Calu3 (cell line): ENCODE measurements around the gene FRMD5. TPM values are rescaled to one million over a fixed set of nuclear protein-coding genes. Genes with fewer than 3 reads are reported as not detected.

ENCODE experiments used
- BruUV-seq: library from RNA; stranded (reverse); fragments of 400-500 nt; replicated peaks from 2 replicates; lab custom pipeline; 2021; lab: Mats Ljungman, UMichigan
- CTCF ChIA-PET: fragments of 300-600 bp; sonication (Branson Sonifier 250); formaldehyde crosslinking; loops from one replicate; lab custom pipeline; 2022; ENCODE audit warnings: antibody characterized with exemption; lab: Charles Lee
- DNase-seq: peaks from one replicate; pipeline ENCODE4 v3.0.0; 2022
- H3K27ac Mint-ChIP-seq: one replicate; pipeline ENCODE4 v1.8.0; 2022; ENCODE audit warnings: mixed read lengths; ENCODE audit not compliant: unreplicated experiment
- H3K27me3 Mint-ChIP-seq: one replicate; pipeline ENCODE4 v1.8.0; 2022; ENCODE audit warnings: mixed read lengths; ENCODE audit not compliant: unreplicated experiment
- H3K36me3 Mint-ChIP-seq: one replicate; pipeline ENCODE4 v1.8.0; 2022; ENCODE audit warnings: mild to moderate bottlenecking, moderate library complexity, mixed read lengths; ENCODE audit not compliant: insufficient read depth, unreplicated experiment
- H3K4me1 Mint-ChIP-seq: one replicate; pipeline ENCODE4 v1.8.0; 2022; ENCODE audit warnings: mild to moderate bottlenecking, low read depth, mixed read lengths; ENCODE audit not compliant: unreplicated experiment
- H3K4me3 Mint-ChIP-seq: one replicate; pipeline ENCODE4 v1.8.0; 2022; ENCODE audit warnings: mild to moderate bottlenecking, low read depth, moderate library complexity, mixed read lengths; ENCODE audit not compliant: unreplicated experiment
- H3K9me3 Mint-ChIP-seq: one replicate; pipeline ENCODE4 v1.8.0; 2022; ENCODE audit warnings: low read depth, mixed read lengths; ENCODE audit not compliant: unreplicated experiment
- intact Hi-C: fragments of 100-400 bp; cut with micrococcal nuclease; formaldehyde crosslinking; loops from one replicate; pipeline ENCODE4 v1.10.0; 2022; ENCODE audit not compliant: unreplicated experiment
- total RNA-seq: library from RNA; stranded (reverse); gene quantifications from 2 replicates; pipeline ENCODE4 v1.2.3, GENCODE V29; 2022
- TF ChIP-seq, protein P1 (sequence below): fragments of 200-600 bp; IDR thresholded peaks from one replicate; pipeline ENCODE4 v1.8.0; 2022; ENCODE audit warnings: antibody characterized with exemption; ENCODE audit not compliant: unreplicated experiment

FRMD5 gene
- total RNA-seq, 1 experiment from 2014 or later: 10.9 TPM

DNA sequence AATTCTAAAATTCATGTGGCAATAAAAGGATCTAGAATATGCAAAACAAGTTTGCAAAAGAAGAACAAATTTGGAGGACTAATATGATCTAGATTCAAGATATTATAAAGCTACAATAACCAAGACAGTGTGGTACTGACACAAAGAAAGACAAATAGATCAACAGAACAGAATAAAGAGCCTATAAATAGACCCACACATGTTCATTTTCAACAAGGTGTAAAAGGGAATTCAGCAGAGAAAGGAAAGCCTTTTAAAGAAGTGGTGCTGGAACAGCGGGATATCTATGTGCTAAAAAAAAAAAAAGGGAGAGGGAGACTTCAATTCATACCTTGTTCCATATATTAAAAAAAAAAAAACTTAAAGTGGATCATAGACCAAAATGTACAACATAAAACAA lies 219.3 kb downstream of the FRMD5 start:
- Mint-ChIP-seq H3K27ac (no peak overlapping the region), H3K4me3 (no peak overlapping the region), H3K36me3 (no peaks in the 10 kb centered on the region), H3K4me1 (no peaks in the 10 kb centered on the region), H3K9me3 (no peaks in the 10 kb centered on the region), H3K27me3 (no peaks in the 10 kb centered on the region)
- intact Hi-C loops: no loop called here
- no TSS peak for BruUV-seq
- no peak for DNase-seq
- TF ChIP-seq, protein P1, sequence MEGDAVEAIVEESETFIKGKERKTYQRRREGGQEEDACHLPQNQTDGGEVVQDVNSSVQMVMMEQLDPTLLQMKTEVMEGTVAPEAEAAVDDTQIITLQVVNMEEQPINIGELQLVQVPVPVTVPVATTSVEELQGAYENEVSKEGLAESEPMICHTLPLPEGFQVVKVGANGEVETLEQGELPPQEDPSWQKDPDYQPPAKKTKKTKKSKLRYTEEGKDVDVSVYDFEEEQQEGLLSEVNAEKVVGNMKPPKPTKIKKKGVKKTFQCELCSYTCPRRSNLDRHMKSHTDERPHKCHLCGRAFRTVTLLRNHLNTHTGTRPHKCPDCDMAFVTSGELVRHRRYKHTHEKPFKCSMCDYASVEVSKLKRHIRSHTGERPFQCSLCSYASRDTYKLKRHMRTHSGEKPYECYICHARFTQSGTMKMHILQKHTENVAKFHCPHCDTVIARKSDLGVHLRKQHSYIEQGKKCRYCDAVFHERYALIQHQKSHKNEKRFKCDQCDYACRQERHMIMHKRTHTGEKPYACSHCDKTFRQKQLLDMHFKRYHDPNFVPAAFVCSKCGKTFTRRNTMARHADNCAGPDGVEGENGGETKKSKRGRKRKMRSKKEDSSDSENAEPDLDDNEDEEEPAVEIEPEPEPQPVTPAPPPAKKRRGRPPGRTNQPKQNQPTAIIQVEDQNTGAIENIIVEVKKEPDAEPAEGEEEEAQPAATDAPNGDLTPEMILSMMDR: no peak
- CTCF ChIA-PET: no interaction called here

DNA sequence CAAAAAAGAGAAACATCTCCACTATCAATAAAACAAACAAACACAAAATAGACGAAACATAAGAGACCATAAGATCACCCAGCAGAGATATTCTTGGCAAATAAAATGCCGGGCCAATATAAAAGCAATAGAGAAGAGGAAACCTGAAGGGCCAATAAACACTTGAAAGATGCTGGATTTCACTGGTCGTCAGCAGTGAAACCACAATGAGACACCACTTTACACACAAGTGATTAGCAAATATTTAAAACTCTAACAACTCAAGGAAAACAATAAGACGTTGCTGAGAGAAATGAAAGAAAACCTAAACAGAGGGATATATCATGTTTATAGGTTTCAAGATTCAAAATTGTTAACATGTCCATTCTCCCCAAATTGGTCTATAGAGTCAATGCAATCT lies 219.7 kb downstream of the FRMD5 start:
- TF ChIP-seq, protein P1: no peak
- Mint-ChIP-seq H3K4me3 (no peak overlapping the region), H3K27me3 (no peaks in the 10 kb centered on the region), H3K4me1 (no peaks in the 10 kb centered on the region), H3K9me3 (no peaks in the 10 kb centered on the region), H3K27ac (no peak overlapping the region), H3K36me3 (no peaks in the 10 kb centered on the region)
- intact Hi-C loops: no loop called here
- no TSS peak for BruUV-seq
- no peak for DNase-seq
- CTCF ChIA-PET: no interaction called here

DNA sequence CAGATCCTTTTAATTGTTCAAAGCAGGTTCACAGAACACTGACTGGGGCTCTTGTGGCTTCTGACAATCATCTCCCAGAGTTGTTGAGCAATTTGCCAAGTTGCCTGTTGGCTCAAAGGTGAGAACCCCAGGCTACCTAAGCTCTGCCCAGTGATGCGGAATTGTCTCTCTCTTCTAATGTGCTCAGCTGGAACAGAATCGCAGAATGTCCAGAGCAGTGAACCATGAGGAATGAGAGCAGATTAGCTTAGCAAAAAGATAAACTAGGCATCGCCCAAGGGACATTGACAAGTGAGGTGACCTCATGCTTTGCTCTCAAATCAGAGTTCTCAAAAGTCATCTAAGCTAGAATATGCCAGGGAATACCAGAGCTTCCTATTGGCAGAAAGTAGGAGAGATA lies 220.2 kb downstream of the FRMD5 start:
- BruUV-seq: no TSS peak
- H3K27ac Mint-ChIP-seq: no peak overlapping the region
- no peaks in the 10 kb centered on the region for H3K36me3 Mint-ChIP-seq
- H3K9me3 Mint-ChIP-seq: no peaks in the 10 kb centered on the region
- CTCF ChIA-PET: no interaction called here
- TF ChIP-seq, protein P1: no peak
- H3K4me3 Mint-ChIP-seq: no peak overlapping the region
- no peaks in the 10 kb centered on the region for H3K4me1 Mint-ChIP-seq
- no peak for DNase-seq
- no peaks in the 10 kb centered on the region for H3K27me3 Mint-ChIP-seq
- intact Hi-C loops: no loop called here

DNA sequence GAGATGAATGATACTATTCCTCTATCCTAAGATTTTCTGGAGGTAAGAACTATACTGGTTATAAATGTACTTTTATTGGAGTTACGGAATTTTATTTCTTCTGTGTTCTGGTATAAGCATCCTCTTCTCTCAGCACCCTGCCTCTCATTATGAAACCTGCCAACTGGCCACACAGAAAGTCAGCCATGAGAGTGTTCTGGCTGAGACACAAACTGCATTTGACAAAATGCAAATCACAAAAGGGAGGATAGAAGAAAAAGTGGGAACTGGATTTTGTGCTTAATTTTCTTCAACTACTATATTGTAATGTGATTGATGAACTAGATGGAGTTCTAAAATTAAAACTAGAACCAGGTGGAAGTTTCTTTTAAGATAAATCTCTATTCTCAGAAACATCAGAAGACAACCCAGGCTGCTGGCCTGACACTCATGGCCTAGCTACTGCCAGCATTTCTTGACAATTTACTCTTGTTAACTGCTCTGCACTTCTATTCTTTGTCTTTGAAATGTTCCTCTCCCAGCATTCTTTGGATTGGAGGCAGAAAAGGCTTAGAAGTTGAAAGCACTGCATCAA lies 225.2 kb downstream of the FRMD5 start:
- intact Hi-C loops: no loop called here
- no peaks in the 10 kb centered on the region for H3K9me3 Mint-ChIP-seq
- no peak for DNase-seq
- H3K27me3 Mint-ChIP-seq: no peaks in the 10 kb centered on the region
- no peak overlapping the region for H3K27ac Mint-ChIP-seq
- no peaks in the 10 kb centered on the region for H3K36me3 Mint-ChIP-seq
- BruUV-seq: no TSS peak
- no peak overlapping the region for H3K4me3 Mint-ChIP-seq
- TF ChIP-seq, protein P1: no peak
- H3K4me1 Mint-ChIP-seq: no peaks in the 10 kb centered on the region
- CTCF ChIA-PET: no interaction called here
